Dermis microvascular lymphatic vessel endothelial cell (primary cell): ENCODE results near the gene CCDC180. TPM values are rescaled to one million over a fixed set of nuclear protein-coding genes. Genes with fewer than 3 reads are reported as not detected.
"Not testable (repeated sequence)": the region's sequence is repeated elsewhere in the genome, so short reads cannot be mapped to it uniquely, and the experiment has no call there.

Experiments
- DNase-seq, 2 donors: peaks; one replicate each; pipeline versions ENCODE4 v3.0.0 to v3.0.0-alpha.2; 2010; ENCODE audit warnings: low read depth in 2 of 2
- total RNA-seq: library from RNA; depleted of rRNA; stranded (reverse); fragments of >200 nt; gene quantifications from 2 replicates; pipeline ENCODE4 v1.2.1, GENCODE V29; 2014

CCDC180 gene
- total RNA-seq: 0.51 and 1.1 TPM in 2 replicates

DNA sequence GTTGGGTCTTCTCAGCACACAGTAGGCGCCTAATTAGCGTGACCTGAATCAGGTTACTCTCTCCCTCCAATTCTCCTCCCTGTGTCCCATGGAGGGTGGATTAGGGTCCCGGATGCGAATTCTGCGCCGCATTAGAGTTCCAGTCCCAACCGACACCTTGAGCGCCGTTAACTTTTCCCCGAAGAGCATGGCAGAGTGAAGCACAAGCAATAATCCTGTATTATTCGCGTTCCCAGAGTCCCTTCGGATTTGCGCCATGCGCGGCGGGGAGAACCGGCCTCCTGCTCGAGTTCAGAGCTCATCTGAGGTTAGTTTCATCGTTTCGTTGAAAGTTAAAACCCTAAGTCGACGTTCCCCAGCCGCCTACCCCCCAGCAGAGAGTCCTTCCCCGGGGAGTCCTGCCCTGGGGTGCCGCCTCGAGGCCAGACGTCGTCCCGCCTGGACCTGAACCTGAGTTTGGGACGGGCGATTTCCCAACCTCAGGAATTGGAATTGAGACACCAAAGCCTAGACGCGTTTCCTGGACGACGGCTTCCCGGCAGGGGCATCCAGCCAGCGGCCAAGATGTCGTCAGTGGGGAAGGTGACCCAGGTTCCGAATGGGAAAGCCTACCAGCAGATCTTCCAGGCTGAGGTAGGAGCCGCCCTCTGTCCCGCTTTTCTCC is at the start of gene CCDC180:
CCDC180 (plus strand) TSS at position 160 of the 664 bp plus-strand sequence; CDS start at position 565, 405 bp downstream.
- peak in 1 of 2 donors; percentile 17 for DNase-seq

DNA sequence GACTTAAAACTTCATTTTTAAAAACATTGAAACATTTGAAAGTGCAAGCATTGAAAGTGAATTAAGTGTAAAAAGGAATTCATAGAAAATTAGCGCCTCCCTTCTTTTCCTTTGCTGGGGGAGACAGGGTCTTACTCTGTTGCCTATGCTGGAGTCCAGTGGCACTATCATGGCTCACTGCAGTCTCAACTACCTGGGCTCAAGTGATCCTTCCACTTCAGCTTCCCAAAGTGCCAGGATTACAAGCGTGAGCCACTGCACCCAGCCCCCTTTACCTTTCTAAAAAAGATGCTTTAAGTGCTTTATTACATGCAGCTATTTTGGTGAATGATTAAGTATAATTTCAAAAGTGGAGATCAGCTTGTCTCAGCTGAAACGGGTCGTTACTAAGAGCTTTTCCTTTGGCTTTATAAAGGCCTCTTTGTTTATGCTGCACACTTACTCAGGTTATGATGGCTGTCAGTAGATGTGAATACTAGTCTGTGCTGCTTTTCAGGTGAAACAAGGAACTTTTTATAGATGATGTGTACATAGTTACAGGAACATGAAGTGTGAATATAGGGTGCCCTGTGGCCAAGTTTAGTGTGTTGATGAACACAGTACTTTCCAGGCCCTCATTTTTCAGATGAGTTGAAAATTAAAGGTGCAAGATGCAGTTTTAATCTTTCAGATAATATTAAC is 47.5 kb upstream of the CCDC180 start:
- DNase-seq: not testable (repeated sequence)

DNA sequence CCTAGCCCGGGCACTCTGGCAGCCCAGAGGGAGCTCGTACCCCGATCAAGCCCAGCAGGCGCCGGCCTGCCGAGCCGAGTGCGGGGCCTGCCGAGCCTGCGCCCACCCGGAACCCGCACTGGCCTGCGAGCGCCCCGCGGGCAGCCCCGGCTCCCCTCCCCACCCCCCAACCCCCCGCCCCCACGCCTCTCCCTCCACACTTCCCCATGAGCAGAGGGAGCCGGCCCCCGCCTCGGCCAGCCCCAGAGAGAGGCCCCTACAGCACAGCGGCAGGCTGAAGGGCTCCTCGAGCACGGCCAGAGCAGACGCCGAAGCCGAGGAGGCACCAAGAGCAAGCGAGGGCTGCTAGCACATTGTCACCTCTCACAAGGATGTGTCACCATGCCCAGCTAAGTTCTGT is 36.2 kb upstream of the CCDC180 start:
- DNase-seq: no peak

DNA sequence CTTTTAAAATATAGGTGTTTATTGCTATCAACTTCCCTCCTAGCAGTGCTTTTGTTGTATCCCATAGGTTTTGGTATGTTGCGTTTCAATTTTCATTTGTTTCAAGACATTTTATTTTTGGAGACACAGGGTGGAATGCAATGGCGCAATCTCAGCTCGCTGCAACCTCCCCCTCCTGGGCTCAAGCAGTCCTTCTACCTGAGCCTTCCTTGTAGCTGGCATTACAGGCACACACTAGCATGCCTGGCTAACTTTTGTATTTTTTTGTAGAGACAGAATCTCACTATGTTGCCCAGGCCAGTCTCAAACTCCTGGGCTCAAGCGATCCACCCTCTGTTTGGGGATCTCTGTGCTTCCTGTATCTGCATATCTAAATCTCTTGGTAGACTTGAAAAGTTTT is 35.4 kb upstream of the CCDC180 start:
- no peak for DNase-seq

DNA sequence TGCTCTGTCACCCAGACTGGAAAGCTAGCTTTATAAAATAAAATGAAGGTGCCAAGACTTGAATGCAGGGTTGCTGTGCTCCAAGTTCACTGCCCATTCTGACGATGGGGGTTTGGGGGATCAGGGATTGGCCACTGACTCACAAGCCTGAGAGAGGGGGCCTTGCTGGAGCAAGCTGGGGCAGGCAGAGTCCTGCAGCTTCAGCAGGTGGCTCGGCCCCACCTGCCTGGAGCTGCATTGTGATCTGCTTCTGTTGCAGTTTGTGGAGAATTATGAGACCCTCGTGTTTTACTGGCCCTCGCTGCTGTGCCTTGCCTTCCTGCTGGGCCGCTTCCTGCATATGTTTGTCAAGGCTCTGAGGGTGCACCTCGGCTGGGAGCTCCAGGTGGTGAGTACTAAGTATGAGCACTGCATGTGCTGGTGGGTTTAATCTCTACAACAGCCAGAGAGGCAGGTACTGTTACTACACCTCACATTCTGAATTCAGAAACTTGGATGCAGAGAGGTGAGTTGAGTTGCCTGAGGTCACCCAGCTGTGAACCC is 31.1 kb upstream of the CCDC180 start:
- no peak for DNase-seq

DNA sequence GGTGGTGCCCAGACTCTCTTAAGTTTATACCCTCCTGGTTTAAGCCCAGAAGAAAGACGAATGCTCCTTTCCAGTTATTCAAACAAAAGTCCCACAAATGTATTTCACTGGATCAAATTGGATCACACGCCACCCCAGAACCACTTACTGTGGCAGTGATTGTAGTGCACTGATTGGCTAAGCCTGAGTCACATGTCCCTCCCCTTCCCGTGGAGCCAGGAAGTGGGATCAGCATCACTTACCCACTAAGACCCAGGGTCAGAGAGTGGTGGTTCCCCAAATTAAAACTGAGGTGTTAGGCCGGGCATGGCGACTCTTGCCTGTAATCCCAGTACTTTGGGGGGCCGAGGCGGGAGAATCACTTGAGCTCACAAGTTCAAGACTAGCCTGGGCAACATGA is 29.5 kb upstream of the CCDC180 start:
- no peak for DNase-seq

DNA sequence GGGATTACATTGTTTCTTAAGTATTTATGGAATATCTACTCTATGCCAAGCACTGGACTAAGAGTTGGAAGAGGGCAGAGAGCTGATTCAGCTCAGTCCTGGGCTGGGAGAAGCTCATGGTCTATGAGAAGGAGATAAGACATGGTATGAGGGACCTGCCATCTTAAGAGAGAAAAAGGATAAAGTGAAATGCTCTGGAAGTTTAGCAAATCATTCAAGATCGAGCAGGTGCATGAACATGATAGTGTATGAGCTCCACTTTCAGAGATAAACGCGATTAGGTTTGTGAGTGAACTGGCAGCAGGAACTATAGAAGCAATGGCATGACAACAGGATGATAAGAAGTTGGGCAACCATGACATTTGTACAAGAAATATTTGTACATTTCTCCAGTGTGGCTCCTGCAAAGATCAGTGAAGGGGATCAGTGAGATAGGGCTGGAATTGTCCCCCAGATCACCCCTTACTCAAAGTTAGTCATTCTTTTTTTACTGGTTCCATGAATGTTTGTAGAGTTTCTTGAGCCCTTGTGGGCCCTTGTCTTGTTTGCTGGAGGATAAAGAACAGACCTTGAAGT is 26.6 kb upstream of the CCDC180 start:
- no peak for DNase-seq

DNA sequence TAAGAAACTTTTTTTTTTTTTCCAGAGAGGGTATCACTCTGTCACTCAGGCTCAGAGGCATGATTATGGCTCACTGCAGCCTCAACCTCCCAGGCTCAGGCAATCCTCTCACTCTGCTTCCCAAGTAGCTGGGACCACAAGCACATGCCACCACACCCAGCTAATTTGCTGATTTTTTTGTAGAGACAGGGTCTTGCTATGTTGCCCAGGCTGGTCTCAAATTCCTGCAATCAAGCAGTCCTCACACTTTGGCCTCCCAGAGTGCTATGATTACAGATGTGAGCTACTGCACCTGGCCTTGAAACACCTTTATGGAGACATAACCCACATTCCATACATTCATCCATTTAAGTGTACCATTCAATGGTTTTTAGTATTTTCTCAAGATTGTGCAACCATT is 23.7 kb upstream of the CCDC180 start:
- no peak for DNase-seq

DNA sequence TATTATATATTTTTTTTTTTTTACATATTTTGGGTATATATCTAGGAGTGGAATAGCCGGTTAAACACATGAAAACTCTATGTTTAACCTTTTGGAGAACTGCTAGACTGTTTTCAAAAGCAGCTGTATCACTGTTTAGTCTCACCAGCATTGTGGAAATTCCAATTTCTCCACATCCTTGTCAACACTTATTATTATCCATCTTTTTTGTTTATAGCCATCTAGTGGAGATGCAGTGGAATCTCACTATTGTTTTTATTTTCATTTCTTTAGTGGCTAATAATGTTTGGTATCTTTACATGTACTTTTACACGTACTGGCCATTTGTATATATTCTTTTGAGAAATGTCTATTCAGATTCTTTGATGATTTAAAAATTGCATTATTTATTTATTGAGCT is 22.7 kb upstream of the CCDC180 start:
- no peak for DNase-seq

DNA sequence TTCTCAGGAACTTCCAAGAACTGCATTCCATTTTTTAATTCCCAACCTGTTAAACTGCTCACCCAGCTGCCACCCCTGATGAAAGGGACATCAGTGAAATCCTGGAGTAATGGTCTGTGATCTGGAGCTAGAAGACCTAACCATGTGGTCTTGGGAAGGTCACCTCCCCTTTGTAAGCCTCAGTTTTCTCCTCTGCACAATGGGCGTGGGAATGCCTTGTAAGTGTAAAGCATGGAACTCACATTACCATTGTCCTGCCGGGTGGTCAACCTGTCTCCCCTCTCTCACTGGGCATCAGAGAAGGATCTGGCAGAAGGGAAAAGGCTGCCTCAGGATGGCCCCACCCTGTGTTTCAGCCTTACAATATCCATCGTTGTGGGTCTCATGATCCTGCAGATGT is 15.3 kb upstream of the CCDC180 start:
- no peak for DNase-seq

DNA sequence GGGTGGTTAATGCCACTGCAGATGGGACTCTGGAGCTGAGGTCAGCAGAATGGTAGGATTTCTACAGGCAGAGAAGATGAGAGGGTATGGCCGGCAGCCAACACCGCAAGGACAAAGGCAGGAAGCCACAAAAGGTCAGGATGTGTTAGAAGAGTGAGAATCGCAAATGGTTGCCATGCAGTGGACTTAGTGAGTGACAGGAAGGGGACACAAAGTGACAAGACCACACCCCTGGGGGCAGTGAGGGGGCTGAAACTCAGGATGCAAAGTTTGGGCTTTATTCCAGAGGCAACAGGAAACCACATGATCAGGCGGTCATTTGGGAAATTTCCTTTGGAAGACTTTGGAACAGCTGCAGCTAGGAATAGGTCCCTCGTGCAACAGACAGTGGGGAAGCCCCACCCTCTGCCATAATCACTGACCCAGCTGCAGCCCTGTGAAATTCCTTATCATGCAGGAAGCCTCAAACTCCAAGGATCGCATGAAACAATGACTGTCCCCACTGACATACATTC is 14.2 kb upstream of the CCDC180 start:
- DNase-seq: peak; percentile 85 to 96

DNA sequence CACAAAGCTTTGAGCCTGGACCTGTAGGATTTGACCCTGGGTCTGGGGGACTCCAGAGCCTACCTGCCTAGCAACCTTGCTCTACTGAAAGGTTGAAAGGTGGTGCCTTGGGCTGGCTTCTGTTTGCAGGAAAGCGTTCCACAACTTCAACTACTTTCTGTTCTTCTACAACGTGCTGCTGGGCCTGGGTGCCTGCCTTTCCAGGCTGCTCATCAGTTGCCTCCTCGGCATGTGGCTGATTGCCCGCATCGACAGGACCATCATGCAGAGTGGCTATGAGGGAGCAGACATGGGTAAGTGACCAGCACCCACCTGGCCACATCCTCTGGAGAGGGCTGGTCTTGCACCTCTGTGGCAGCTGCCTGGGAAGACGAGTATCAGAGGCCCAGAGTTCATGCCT is 13.6 kb upstream of the CCDC180 start:
- no peak for DNase-seq

DNA sequence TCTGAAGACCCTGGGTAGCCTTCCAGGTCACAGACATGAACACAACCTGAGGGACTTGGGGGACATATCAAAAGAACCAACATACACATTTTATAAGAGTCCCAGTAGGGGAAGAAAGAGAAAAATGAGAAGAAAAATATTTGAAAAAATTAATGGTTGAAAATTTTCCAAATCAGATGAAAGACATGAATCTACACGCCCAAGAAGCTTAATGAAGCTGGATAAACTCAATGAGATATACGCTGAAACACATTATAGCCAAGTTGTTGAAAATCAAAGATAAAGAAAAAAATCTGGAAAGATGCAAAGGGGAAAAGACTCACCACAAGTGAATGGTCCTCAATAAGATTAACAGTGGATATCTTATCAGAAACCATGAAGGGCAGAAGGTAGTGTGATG is 9.6 kb upstream of the CCDC180 start:
- no peak for DNase-seq

DNA sequence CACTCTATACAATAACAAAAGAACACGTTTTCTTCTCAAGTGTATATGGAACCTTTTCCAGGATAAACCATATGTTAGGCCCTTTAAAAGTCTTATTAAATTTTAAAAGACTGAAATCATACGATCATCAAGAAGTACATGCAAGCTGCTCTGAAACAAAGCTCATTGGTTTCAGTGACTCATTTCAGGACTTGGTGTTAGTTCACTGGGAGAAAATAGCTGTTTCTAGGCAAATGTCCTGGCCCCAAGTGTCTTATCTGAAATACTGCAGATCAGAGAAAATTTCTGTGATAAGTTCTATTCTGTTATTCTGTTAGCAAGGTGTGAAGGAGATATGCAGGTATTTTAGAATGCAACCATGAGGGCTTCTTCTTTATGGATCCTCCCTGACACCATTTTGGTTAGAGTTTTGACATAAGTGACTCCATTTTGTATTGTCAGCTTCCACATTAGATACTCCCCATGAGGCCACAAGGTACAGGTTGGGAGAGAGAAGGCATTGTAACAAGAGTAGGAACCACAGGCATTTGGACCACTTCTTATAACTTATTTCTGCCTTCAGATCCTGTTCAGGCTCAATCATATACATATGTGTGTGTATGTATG is 7.5 kb upstream of the CCDC180 start:
- no peak for DNase-seq

DNA sequence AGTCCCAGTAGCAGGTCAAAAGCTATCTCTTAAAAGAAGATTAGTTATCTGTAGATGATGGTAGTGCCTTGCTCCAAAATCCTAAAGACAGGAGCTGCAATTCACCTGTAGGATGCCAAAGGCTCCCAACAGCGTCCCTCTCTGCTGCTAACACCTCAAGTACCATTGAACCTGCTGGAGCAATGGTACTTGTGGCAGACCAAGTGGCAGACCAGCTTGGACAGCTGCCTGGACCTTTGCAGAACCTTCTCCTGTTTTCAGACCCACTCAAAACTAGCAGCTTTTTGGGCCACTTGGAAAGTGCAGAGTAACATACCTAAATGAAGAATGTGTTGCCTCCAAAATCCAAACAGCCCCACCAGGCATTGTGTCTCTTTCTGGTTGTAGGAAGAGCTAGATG is 6.9 kb upstream of the CCDC180 start:
- no peak for DNase-seq

DNA sequence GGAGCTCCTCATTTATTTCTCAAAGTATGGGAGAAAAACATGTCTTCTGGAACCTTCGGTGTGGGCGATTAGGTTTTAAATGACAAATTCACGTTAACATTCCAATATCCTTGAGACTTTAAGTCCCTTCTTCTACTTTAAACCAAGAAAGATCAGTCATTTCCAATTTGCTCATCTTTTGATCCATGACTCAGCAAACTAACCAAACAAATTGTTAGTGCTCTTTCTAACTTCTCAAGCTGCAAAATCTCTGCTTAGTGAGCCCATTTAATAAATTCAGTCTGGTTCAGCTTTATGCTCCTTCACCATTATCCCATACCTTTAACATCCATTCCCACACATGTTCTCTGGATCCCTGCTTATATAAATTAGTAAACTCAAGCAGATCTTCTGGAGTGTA is 5.5 kb upstream of the CCDC180 start:
- no peak for DNase-seq

DNA sequence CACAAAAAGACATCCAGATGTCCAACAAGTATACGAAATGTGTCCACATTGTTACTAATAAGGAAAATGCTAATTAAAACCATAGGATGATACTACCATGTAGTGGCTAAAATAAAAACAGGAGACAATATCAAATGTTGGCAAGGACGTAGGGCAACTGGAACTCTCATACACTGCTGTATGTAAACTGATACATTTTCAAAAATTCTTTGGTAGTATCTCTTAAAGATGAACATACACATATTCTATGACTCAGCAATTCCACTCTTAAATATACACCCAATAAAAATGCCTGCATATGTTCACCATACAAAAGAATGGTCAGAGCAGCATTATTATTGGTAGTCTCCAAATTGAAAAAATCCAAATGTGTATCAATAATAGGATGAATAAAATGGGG is 2.9 kb upstream of the CCDC180 start:
- no peak for DNase-seq

DNA sequence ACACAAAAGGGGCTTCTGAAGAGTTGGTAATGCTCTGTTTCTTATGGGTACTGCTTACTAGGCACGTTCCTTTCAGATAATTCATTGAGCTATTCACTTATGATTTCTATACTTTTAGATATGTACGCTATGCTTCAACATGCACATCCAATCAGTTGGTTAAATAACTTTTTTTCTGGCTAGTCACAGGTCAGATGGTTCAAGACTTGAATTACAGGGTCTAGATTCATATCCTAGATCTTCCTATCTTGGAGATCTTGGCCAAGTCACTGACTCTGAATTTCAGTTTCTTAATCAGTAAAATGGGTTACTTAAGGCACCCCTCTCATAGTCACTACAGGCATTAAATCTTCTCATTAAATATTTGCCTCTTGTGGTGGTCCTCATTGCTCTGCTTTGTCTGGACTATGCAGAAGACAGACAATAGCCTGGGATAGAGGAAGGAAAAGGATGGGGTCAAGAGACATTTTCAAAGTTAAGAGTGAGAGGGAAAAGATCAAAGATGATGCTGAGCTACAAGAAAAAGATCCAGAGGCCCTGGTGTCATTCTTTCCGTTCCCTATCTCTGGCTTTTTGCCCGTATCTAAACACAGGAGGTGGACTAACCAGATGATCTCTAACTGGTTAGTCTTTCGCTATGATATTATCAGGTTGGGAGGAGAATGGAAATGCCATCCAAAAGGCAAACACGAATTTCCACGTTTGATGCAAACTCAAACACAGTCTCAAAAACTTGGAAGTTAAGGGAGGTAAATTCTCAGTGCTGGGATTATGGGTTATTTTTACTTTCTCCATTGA is 1.8 kb upstream of the CCDC180 start:
- no peak for DNase-seq

DNA sequence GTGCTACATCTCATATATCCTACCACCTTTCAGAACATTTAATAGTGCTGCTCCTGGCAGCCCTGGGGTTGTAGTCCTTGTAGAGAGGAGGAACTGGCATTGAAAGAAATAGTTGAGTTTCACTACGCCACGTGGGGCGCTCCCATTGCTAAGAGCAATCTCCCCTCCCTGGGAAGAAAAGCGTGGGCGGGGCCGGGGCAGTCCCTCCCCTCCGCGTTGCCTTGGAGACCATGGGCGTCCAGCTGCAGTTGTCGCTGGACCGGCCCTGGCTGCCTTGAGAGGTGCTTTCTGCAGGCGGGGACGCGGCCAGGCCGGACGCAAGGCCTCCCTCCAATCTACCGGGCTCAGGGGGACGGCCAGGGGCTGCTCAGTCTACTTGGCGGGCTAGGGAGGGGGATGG is 368 bp upstream of the CCDC180 start:
- peak; percentile 32 to 71 for DNase-seq

DNA sequence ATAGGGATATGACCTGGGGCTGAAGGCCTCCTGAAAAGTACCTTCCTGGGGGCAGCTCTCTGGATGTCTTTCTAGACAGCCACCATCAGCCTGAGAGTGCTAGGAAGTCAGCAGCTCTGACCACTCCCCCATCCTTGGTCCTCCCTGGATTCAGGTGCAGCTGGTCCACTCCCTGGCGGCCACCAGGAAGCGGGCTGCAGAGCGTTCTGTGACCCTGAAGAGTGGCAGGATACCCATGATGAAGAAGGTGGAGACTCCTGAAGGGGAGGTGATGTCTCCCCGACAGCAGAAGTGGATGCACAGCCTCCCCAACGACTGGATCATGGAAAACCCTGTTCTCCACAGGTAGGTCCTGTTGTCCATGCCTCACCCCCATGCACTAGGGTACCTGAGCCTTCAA is 1.8 kb downstream of the CCDC180 start:
- no peak for DNase-seq

DNA sequence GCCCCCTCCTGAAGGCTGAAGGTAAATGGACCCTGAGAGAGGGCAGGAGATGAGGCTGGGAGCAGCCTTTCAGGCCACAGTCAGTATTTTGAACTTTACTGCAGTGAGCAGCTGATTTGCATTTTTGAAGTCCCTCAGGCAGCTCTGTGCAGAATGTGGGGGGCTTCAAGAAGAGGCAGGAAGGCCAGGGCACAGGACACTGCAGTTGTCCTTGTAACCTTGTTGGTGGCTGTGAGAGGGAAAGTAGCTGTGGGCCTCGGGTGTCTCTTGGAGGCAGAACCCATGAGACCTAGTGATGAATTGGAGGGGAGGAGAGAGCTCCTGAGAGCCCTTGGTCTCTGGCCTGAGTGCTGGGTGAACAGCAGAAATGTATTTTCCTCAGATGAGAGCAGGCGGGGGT is 2.6 kb downstream of the CCDC180 start:
- DNase-seq: no peak
